Progenitor cell of endocrine pancreas (in vitro differentiated cells): ENCODE results near the gene CPAMD8. TPM values are rescaled to one million over a fixed set of nuclear protein-coding genes. Genes with fewer than 3 reads are reported as not detected.
"Not testable (repeated sequence)": the region's sequence is repeated elsewhere in the genome, so short reads cannot be mapped to it uniquely, and the experiment has no call there.

Experiments used
- DNase-seq: peaks from one replicate; pipeline ENCODE4 v3.0.0; 2021; ENCODE audit warnings: low spot score; ENCODE audit not compliant: unreplicated experiment
- H3K27ac Mint-ChIP-seq: 2 replicates; pipeline ENCODE4 v1.8.0; 2021; ENCODE audit warnings: mild to moderate bottlenecking, moderate library complexity, mixed read lengths
- H3K27me3 Mint-ChIP-seq: 2 replicates; pipeline ENCODE4 v1.8.0; 2021; ENCODE audit warnings: mixed read lengths
- H3K36me3 Mint-ChIP-seq: 2 replicates; pipeline ENCODE4 v1.8.0; 2022; ENCODE audit warnings: mixed read lengths; ENCODE audit not compliant: insufficient read depth
- H3K4me1 Mint-ChIP-seq: 2 replicates; pipeline ENCODE4 v1.8.0; 2021; ENCODE audit warnings: low read depth, mixed read lengths
- H3K4me3 Mint-ChIP-seq: 2 replicates; pipeline ENCODE4 v1.8.0; 2021; ENCODE audit warnings: low read depth, mild to moderate bottlenecking, moderate library complexity, mixed read lengths
- H3K9me3 Mint-ChIP-seq: 2 replicates; pipeline ENCODE4 v1.8.0; 2021; ENCODE audit warnings: low read depth, mixed read lengths
- total RNA-seq: library from RNA; stranded (reverse); gene quantifications from 2 replicates; pipeline ENCODE4 v1.2.1, GENCODE V29; 2021
- TF ChIP-seq, protein P1 (sequence below): fragments of 200-600 bp; sonication (generic); IDR thresholded peaks from one replicate; pipeline ENCODE4 v1.5.0; 2021; ENCODE audit warnings: antibody characterized with exemption, mild to moderate bottlenecking; ENCODE audit not compliant: unreplicated experiment

CPAMD8 gene
- total RNA-seq, 1 donor from 2014 or later: 63.4 TPM

DNA sequence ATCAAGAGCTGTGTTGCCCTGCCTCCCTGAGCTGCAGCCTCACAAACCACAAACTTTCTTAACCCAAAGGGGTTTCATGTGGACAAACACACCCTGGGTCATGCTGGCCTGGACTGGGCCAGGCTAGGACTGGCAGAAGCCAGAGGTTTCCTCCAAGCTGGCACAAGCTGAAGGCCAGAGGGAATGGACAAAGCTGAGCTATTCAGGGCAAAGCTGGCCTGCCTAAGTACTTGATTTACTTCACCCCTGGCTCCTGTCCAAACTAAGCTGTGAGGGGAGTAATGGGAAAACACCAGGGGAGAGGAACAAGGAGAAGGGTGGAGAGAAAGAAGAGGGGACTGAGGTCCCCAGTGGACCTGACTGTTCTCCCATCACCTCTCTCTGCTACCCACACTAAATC lies 6.2 kb downstream of the CPAMD8 start:
- peaks cover 16% of the 10 kb centered on the region for H3K36me3 Mint-ChIP-seq
- no peak for DNase-seq
- no peak overlapping the region for H3K27ac Mint-ChIP-seq
- H3K27me3 Mint-ChIP-seq: no peaks in the 10 kb centered on the region
- H3K4me1 Mint-ChIP-seq: no peaks in the 10 kb centered on the region
- TF ChIP-seq, protein P1, sequence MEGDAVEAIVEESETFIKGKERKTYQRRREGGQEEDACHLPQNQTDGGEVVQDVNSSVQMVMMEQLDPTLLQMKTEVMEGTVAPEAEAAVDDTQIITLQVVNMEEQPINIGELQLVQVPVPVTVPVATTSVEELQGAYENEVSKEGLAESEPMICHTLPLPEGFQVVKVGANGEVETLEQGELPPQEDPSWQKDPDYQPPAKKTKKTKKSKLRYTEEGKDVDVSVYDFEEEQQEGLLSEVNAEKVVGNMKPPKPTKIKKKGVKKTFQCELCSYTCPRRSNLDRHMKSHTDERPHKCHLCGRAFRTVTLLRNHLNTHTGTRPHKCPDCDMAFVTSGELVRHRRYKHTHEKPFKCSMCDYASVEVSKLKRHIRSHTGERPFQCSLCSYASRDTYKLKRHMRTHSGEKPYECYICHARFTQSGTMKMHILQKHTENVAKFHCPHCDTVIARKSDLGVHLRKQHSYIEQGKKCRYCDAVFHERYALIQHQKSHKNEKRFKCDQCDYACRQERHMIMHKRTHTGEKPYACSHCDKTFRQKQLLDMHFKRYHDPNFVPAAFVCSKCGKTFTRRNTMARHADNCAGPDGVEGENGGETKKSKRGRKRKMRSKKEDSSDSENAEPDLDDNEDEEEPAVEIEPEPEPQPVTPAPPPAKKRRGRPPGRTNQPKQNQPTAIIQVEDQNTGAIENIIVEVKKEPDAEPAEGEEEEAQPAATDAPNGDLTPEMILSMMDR: no peak
- H3K4me3 Mint-ChIP-seq: no peak overlapping the region
- peaks cover 8% of the 10 kb centered on the region for H3K9me3 Mint-ChIP-seq

DNA sequence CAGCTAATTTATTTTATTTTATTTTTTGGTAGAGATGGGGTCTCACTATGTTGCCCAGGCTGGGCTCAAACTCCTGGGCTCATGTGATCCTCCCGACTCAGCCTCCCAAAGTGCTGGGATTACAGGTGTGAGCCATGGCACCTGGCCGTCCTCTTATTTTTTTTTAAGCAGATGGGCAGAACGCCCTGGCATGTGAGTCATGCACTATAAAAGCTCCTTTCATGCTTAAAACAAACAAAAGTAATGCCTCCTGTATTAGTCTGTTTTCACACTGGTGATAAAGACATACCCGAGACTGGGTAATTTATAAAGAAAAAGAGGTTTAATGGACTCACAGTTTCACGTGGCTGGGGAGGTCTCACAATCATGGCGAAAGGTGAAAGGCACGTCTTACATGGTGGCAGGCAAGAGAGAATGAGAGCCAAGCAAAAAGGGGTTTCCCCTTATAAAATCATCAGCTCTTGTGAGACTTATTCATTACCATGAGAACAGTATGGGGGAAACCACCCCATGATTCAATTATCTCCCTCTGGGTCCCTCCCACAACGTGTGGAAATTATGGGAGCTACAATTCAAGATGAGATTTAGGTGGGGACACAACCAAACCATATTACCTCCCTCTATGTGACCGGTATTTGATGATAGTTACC lies 12.3 kb downstream of the CPAMD8 start:
- not testable (repeated sequence) for H3K27ac Mint-ChIP-seq, DNase-seq, H3K36me3 Mint-ChIP-seq, H3K27me3 Mint-ChIP-seq, H3K4me1 Mint-ChIP-seq, H3K4me3 Mint-ChIP-seq, H3K9me3 Mint-ChIP-seq

DNA sequence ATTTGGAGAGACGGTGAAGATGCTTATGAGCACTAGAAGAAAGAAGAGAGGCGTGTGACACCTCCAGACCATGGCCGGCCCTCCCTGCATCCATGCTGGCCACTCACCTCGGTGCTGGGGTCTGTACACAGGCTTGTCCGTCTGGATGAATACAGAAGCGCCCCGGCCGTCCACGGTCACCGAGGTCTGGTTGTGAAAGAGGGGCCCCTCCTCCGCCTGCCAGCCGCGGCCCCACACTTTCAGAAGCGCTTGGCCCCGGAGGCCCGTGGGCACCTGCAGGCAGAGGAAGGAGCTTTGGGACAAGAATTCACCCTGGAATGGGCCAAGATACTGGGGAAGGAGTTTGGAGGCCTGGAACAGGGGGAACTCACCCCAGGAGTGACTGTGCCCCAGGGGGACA lies 15.1 kb downstream of the CPAMD8 start:
- DNase-seq: no peak
- H3K4me1 Mint-ChIP-seq: peaks cover 1% of the 10 kb centered on the region
- no peak overlapping the region for H3K4me3 Mint-ChIP-seq
- no peaks in the 10 kb centered on the region for H3K9me3 Mint-ChIP-seq
- H3K27me3 Mint-ChIP-seq: no peaks in the 10 kb centered on the region
- peaks cover 15% of the 10 kb centered on the region for H3K36me3 Mint-ChIP-seq
- TF ChIP-seq, protein P1: no peak
- H3K27ac Mint-ChIP-seq: peak overlapping the region; percentile 67

DNA sequence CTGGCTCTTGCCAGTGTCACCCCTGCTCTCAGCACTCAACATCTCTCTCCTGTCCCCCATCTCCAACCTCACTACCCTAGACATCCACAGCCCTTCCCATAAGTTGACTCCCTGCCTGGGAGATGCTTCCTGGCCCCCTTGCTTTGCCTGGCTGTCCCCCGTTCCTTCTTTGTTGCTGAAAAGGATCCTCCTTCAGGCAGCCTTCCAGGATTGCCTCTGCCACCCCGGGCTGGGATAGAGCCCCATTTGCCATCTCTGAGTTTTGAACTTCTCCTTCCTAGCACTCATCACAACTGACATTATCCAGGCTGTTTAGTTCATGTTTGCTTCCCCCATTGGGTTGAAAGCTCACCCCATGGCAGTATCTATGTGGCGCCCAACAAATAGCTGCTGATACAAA lies 20.0 kb downstream of the CPAMD8 start:
- Mint-ChIP-seq H3K36me3 (peaks cover 15% of the 10 kb centered on the region), H3K4me3 (no peak overlapping the region)

DNA sequence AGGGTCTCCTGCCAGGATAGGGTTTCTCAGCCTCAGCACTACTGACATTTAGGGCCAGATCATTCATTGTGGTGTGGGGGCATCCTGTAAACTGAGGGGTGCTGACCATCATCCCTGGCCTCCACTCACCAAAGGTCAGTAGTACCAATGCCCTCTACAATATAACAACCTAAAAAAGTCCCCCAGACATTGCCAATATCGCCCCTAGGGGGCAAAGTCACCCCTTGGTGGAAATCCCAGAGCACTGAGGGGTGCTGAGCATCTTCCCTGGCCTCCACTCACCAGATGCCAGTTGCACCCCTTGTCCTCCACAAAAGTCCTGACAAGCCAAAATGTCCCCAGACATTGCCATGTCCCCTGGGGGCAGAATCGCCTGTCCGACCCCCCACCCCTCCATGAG lies 21.6 kb downstream of the CPAMD8 start:
- H3K9me3 Mint-ChIP-seq: no peaks in the 10 kb centered on the region
- peaks cover 18% of the 10 kb centered on the region for H3K36me3 Mint-ChIP-seq

More for the DNA sequence above, 20.0 kb downstream of the CPAMD8 start:
- no peak overlapping the region for H3K27ac Mint-ChIP-seq
- DNase-seq: no peak
- no peaks in the 10 kb centered on the region for H3K9me3 Mint-ChIP-seq
- TF ChIP-seq, protein P1: no peak
- H3K4me1 Mint-ChIP-seq: peaks cover 1% of the 10 kb centered on the region
- no peaks in the 10 kb centered on the region for H3K27me3 Mint-ChIP-seq

DNA sequence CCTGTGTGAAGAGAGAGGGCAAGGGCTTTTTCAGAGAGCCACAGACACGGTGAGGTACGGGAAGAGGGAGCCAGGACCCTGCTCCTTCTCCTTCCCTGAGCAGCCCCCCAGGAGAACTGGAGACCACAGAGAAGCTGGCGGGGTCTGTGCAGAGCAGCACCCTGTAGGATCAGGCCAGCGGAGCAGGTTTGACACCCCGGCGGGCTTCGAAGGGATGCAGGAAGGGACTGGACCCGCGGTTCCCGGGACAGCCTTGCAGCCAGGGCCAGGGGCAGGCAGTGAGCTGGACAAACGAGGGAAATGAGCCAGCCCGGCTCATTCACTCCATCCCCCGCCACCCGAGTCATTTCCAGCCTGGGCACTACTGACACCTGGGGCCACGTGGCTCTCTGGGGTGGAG lies 22.2 kb downstream of the CPAMD8 start:
- TF ChIP-seq, protein P1: no peak
- DNase-seq: no peak
- Mint-ChIP-seq H3K4me1 (peaks cover 1% of the 10 kb centered on the region), H3K4me3 (no peak overlapping the region), H3K27ac (no peak overlapping the region), H3K9me3 (no peaks in the 10 kb centered on the region), H3K27me3 (no peaks in the 10 kb centered on the region), H3K36me3 (peaks cover 16% of the 10 kb centered on the region)

More for the DNA sequence above, 21.6 kb downstream of the CPAMD8 start:
- no peak overlapping the region for H3K4me3 Mint-ChIP-seq
- H3K27ac Mint-ChIP-seq: no peak overlapping the region
- TF ChIP-seq, protein P1: peak; percentile 18
- H3K4me1 Mint-ChIP-seq: peaks cover 1% of the 10 kb centered on the region
- no peaks in the 10 kb centered on the region for H3K27me3 Mint-ChIP-seq
- no peak for DNase-seq
